GM23338 (cell line): ENCODE data around the gene PVALEF. TPM values are rescaled to one million over a fixed set of nuclear protein-coding genes. Genes with fewer than 3 reads are reported as not detected.

Experiments
- ATAC-seq: fragments of 200-7000 bp; cut with Tn5 transposase; 3 replicates; pipeline ENCODE4 v1.9.1; 2020
- DNase-seq: peaks from one replicate; pipeline ENCODE4 v3.0.0-alpha.2; 2015; ENCODE audit warnings: low spot score
- H2AFZ ChIP-seq: fragments of 200-600 bp; sonication (generic); 2 replicates; pipeline ENCODE4 v1.8.0; 2016; ENCODE audit warnings: antibody characterized with exemption, mild to moderate bottlenecking, moderate library complexity
- H3F3A ChIP-seq: fragments of 200-600 bp; sonication (generic); replicated peaks from 2 replicates; pipeline ENCODE4 v1.8.0; 2017; ENCODE audit warnings: antibody characterized with exemption, mixed run types, low read depth
- H3K27ac ChIP-seq: fragments of 200-600 bp; sonication (generic); 2 replicates; pipeline ENCODE4 v1.6.1; 2016; ENCODE audit warnings: low read depth
- H3K27me3 ChIP-seq: fragments of 200-600 bp; sonication (generic); 2 replicates; pipeline ENCODE4 v1.8.0; 2016; ENCODE audit warnings: mild to moderate bottlenecking, mixed run types, moderate library complexity; ENCODE audit not compliant: insufficient read depth
- H3K36me3 ChIP-seq: fragments of 200-600 bp; sonication (generic); 2 replicates; pipeline ENCODE4 v1.8.0; 2016; ENCODE audit warnings: mild to moderate bottlenecking; ENCODE audit not compliant: insufficient read depth
- H3K4me1 ChIP-seq: fragments of 200-600 bp; sonication (generic); 2 replicates; pipeline ENCODE4 v1.8.0; 2016; ENCODE audit warnings: mild to moderate bottlenecking, moderate library complexity; ENCODE audit not compliant: insufficient read depth
- H3K4me2 ChIP-seq: fragments of 200-600 bp; sonication (generic); 2 replicates; pipeline ENCODE4 v1.7.1; 2017; ENCODE audit warnings: mixed run types
- H3K4me3 ChIP-seq: fragments of 200-600 bp; sonication (generic); 2 replicates; pipeline ENCODE4 v1.6.1; 2016; ENCODE audit warnings: mixed run types
- H3K79me2 ChIP-seq: fragments of 200-600 bp; sonication (generic); replicated peaks from 2 replicates; pipeline ENCODE4 v1.8.0; 2017; ENCODE audit warnings: mild to moderate bottlenecking; ENCODE audit not compliant: insufficient read depth
- H3K9me2 ChIP-seq: fragments of 200-600 bp; sonication (generic); 2 replicates; pipeline ENCODE4 v1.8.0; 2017; ENCODE audit not compliant: insufficient read depth
- H4K20me1 ChIP-seq: fragments of 200-600 bp; sonication (generic); replicated peaks from 2 replicates; pipeline ENCODE4 v1.8.0; 2017; ENCODE audit warnings: mild to moderate bottlenecking; ENCODE audit not compliant: insufficient read depth
- H3K27ac Mint-ChIP-seq: 2 replicates; pipeline ENCODE4 v1.8.0; 2020; ENCODE audit warnings: inconsistent platforms, mild to moderate bottlenecking, moderate library complexity, mixed read lengths
- H3K27me3 Mint-ChIP-seq: 3 replicates; pipeline ENCODE4 v1.8.0; 2022; ENCODE audit warnings: low read depth, mild to moderate bottlenecking, moderate library complexity, mixed read lengths, inconsistent platforms; ENCODE audit not compliant: insufficient read depth, poor library complexity
- H3K36me3 Mint-ChIP-seq: 3 replicates; pipeline ENCODE4 v1.8.0; 2021; ENCODE audit warnings: low read depth, mild to moderate bottlenecking, inconsistent platforms, moderate library complexity, mixed read lengths
- H3K4me1 Mint-ChIP-seq: 3 replicates; pipeline ENCODE4 v1.8.0; 2020; ENCODE audit warnings: mild to moderate bottlenecking, inconsistent platforms, mixed read lengths
- H3K4me3 Mint-ChIP-seq: 3 replicates; pipeline ENCODE4 v1.8.0; 2021; ENCODE audit warnings: moderate library complexity, mild to moderate bottlenecking, inconsistent platforms, mixed read lengths
- H3K9me3 Mint-ChIP-seq: 3 replicates; pipeline ENCODE4 v1.8.0; 2020; ENCODE audit warnings: moderate library complexity, mild to moderate bottlenecking, inconsistent platforms, mixed read lengths
- CREB1 ChIP-seq: fragments of 250-450 bp; sonication (Bioruptor Pico); IDR thresholded peaks from 2 replicates; pipeline ENCODE4 v1.5.0; 2020; ENCODE audit warnings: low read depth, mild to moderate bottlenecking, moderate library complexity
- EZH2 ChIP-seq: fragments of 200-600 bp; sonication (generic); IDR thresholded peaks from one replicate; pipeline ENCODE4 v1.8.0; 2017; ENCODE audit warnings: antibody characterized with exemption, mild to moderate bottlenecking, low read depth; ENCODE audit not compliant: unreplicated experiment
- EZH2phosphoT487 ChIP-seq: fragments of 200-600 bp; sonication (generic); IDR thresholded peaks from one replicate; pipeline ENCODE4 v1.8.1; 2018; ENCODE audit warnings: antibody characterized with exemption; ENCODE audit not compliant: unreplicated experiment
- NANOG ChIP-seq: IDR thresholded peaks from 2 replicates; pipeline ENCODE4 v1.6.1; 2016; ENCODE audit warnings: antibody characterized with exemption, borderline replicate concordance
- POLR2AphosphoS5 ChIP-seq: IDR thresholded peaks from 2 replicates; pipeline ENCODE4 v1.6.1; 2016; ENCODE audit warnings: antibody characterized with exemption, low read depth
- STAT1 ChIP-seq: IDR thresholded peaks from one replicate; pipeline ENCODE4 v1.6.1; 2016; ENCODE audit warnings: antibody characterized with exemption; ENCODE audit not compliant: unreplicated experiment
- ZNF114 ChIP-seq: fragments of 250-450 bp; sonication (Bioruptor Pico); IDR thresholded peaks from 2 replicates; pipeline ENCODE4 v1.5.0; 2020; ENCODE audit warnings: mild to moderate bottlenecking, moderate library complexity
- ZNF331 ChIP-seq: fragments of 250-450 bp; sonication (Bioruptor Pico); IDR thresholded peaks from 2 replicates; pipeline ENCODE4 v1.5.0; 2020; ENCODE audit warnings: low read depth, mild to moderate bottlenecking, moderate library complexity
- polyA plus RNA-seq: library from polyadenylated mRNA; unstranded; fragments of >200 nt; fragmentation: Nextera tagmentation; extraction: Ambion mirVana; gene quantifications from 2 replicates; pipeline ENCODE4 v1.2.1, GENCODE V29; 2016
- total RNA-seq: library from RNA; depleted of rRNA; stranded (reverse); fragments of >200 nt; shearing (Covaris generic); gene quantifications from 2 replicates; pipeline ENCODE4 v1.2.3, GENCODE V29; 2014
- TF ChIP-seq, protein P1 (sequence below): fragments of 250-450 bp; sonication (Bioruptor Pico); IDR thresholded peaks from 2 replicates; pipeline ENCODE4 v1.5.0; 2020; ENCODE audit warnings: mild to moderate bottlenecking, moderate library complexity
- TF ChIP-seq, protein P2 (sequence below): IDR thresholded peaks from 2 replicates; pipeline ENCODE4 v1.6.1; 2016; ENCODE audit warnings: antibody characterized with exemption
- TF ChIP-seq, protein P3 (sequence below): IDR thresholded peaks from one replicate; pipeline ENCODE4 v1.6.1; 2018; ENCODE audit warnings: antibody characterized with exemption; ENCODE audit not compliant: unreplicated experiment

The PVALEF gene
- total and polyA plus RNA-seq, 2 experiments from 2014 or later, result not detected

DNA sequence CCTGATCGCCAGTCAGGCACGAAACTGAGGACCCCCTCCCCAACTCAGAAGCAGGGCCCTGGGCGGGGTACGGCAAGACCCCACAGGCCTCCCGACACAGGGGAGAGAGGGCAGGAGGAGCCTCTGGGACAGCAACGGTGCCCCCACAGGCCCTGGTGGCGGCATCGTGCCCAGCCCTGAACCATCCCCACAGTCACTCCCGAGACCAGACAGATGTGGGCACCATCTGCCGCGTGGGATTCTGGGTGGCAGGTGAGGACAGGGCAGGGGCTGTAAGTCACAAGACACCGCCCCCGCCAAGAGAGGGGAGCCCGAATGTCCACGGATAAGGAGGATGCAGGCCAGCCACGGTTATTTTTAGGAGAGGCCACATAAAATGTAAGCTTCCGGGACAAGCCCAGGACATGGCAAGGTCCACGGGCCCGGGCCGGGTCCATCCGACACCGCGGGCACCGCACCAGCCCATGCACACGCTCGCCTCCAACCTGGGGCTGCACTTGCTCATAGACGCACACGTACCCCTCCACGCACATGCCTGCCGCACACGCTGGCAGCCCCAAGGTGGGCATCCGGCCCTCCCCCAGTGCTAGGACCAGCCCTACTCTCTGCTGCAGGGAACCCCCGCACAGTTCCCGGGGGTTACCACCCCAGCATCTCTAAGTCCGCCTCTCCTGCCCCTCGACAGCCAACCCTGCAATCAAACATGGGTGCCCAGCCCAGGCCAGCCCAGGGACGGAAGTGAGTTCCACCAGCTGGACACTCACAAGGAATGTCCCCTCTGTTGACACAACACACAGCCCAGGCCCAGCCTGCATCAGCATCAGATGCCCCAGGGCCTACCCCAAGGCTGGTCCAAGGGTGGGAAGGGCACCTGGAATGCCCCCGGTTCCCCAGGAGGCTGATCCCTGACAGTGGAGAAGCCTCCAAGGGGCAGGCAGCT lies 8.2 kb upstream of the PVALEF start:
- no peak overlapping the region for H3K4me3 ChIP-seq
- no peak for DNase-seq
- no peak for ATAC-seq
- H3K9me2 ChIP-seq, result no peaks in the 10 kb centered on the region
- Mint-ChIP-seq H3K9me3 (no peaks in the 10 kb centered on the region), H3K4me3 (no peak overlapping the region), H3K36me3 (no peaks in the 10 kb centered on the region), H3K27me3 (peaks cover 5% of the 10 kb centered on the region), H3K27ac (no peak overlapping the region), H3K4me1 (no peaks in the 10 kb centered on the region)
- H3K4me1 ChIP-seq, result no peaks in the 10 kb centered on the region
- H3F3A ChIP-seq, result no peaks in the 10 kb centered on the region
- no peak overlapping the region for H3K4me2 ChIP-seq
- no peaks in the 10 kb centered on the region for H3K79me2 ChIP-seq
- H3K36me3 ChIP-seq, result no peaks in the 10 kb centered on the region
- no peak overlapping the region for H3K27ac ChIP-seq
- TF ChIP-seq, protein P1, sequence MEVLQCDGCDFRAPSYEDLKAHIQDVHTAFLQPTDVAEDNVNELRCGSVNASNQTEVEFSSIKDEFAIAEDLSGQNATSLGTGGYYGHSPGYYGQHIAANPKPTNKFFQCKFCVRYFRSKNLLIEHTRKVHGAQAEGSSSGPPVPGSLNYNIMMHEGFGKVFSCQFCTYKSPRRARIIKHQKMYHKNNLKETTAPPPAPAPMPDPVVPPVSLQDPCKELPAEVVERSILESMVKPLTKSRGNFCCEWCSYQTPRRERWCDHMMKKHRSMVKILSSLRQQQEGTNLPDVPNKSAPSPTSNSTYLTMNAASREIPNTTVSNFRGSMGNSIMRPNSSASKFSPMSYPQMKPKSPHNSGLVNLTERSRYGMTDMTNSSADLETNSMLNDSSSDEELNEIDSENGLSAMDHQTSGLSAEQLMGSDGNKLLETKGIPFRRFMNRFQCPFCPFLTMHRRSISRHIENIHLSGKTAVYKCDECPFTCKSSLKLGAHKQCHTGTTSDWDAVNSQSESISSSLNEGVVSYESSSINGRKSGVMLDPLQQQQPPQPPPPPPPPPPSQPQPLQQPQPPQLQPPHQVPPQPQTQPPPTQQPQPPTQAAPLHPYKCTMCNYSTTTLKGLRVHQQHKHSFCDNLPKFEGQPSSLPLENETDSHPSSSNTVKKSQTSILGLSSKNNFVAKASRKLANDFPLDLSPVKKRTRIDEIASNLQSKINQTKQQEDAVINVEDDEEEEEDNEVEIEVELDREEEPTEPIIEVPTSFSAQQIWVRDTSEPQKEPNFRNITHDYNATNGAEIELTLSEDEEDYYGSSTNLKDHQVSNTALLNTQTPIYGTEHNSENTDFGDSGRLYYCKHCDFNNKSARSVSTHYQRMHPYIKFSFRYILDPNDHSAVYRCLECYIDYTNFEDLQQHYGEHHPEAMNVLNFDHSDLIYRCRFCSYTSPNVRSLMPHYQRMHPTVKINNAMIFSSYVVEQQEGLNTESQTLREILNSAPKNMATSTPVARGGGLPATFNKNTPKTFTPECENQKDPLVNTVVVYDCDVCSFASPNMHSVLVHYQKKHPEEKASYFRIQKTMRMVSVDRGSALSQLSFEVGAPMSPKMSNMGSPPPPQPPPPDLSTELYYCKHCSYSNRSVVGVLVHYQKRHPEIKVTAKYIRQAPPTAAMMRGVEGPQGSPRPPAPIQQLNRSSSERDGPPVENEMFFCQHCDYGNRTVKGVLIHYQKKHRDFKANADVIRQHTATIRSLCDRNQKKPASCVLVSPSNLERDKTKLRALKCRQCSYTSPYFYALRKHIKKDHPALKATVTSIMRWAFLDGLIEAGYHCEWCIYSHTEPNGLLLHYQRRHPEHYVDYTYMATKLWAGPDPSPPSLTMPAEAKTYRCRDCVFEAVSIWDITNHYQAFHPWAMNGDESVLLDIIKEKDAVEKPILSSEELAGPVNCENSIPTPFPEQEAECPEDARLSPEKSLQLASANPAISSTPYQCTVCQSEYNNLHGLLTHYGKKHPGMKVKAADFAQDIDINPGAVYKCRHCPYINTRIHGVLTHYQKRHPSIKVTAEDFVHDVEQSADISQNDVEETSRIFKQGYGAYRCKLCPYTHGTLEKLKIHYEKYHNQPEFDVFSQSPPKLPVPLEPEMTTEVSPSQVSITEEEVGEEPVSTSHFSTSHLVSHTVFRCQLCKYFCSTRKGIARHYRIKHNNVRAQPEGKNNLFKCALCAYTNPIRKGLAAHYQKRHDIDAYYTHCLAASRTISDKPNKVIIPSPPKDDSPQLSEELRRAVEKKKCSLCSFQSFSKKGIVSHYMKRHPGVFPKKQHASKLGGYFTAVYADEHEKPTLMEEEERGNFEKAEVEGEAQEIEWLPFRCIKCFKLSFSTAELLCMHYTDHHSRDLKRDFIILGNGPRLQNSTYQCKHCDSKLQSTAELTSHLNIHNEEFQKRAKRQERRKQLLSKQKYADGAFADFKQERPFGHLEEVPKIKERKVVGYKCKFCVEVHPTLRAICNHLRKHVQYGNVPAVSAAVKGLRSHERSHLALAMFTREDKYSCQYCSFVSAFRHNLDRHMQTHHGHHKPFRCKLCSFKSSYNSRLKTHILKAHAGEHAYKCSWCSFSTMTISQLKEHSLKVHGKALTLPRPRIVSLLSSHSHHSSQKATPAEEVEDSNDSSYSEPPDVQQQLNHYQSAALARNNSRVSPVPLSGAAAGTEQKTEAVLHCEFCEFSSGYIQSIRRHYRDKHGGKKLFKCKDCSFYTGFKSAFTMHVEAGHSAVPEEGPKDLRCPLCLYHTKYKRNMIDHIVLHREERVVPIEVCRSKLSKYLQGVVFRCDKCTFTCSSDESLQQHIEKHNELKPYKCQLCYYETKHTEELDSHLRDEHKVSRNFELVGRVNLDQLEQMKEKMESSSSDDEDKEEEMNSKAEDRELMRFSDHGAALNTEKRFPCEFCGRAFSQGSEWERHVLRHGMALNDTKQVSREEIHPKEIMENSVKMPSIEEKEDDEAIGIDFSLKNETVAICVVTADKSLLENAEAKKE (CRISPR knock-in tag), result no peak
- TF ChIP-seq EZH2phosphoT487 (no peak), EZH2 (no peak), NANOG (no peak), ZNF331 (CRISPR knock-in tag) (no peak), STAT1 (no peak), POLR2AphosphoS5 (no peak), ZNF114 (CRISPR knock-in tag) (no peak), CREB1 (CRISPR knock-in tag) (no peak)
- TF ChIP-seq, protein P2, sequence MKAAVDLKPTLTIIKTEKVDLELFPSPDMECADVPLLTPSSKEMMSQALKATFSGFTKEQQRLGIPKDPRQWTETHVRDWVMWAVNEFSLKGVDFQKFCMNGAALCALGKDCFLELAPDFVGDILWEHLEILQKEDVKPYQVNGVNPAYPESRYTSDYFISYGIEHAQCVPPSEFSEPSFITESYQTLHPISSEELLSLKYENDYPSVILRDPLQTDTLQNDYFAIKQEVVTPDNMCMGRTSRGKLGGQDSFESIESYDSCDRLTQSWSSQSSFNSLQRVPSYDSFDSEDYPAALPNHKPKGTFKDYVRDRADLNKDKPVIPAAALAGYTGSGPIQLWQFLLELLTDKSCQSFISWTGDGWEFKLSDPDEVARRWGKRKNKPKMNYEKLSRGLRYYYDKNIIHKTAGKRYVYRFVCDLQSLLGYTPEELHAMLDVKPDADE, result no peak
- TF ChIP-seq, protein P3, sequence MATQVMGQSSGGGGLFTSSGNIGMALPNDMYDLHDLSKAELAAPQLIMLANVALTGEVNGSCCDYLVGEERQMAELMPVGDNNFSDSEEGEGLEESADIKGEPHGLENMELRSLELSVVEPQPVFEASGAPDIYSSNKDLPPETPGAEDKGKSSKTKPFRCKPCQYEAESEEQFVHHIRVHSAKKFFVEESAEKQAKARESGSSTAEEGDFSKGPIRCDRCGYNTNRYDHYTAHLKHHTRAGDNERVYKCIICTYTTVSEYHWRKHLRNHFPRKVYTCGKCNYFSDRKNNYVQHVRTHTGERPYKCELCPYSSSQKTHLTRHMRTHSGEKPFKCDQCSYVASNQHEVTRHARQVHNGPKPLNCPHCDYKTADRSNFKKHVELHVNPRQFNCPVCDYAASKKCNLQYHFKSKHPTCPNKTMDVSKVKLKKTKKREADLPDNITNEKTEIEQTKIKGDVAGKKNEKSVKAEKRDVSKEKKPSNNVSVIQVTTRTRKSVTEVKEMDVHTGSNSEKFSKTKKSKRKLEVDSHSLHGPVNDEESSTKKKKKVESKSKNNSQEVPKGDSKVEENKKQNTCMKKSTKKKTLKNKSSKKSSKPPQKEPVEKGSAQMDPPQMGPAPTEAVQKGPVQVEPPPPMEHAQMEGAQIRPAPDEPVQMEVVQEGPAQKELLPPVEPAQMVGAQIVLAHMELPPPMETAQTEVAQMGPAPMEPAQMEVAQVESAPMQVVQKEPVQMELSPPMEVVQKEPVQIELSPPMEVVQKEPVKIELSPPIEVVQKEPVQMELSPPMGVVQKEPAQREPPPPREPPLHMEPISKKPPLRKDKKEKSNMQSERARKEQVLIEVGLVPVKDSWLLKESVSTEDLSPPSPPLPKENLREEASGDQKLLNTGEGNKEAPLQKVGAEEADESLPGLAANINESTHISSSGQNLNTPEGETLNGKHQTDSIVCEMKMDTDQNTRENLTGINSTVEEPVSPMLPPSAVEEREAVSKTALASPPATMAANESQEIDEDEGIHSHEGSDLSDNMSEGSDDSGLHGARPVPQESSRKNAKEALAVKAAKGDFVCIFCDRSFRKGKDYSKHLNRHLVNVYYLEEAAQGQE, result no peak
- 0 out of 2 replicates have a peak, but pooled peaks cover 2% of the 10 kb centered on the region for H4K20me1 ChIP-seq
- H3K27me3 ChIP-seq, result no peaks in the 10 kb centered on the region
- no peak overlapping the region for H2AFZ ChIP-seq
